GM23248 (cell line): ENCODE data around the gene PTOV1. TPM values are rescaled to one million over a fixed set of nuclear protein-coding genes. Genes with fewer than 3 reads are reported as not detected.

Experiments used
- DNase-seq: peaks from one replicate; pipeline ENCODE4 v3.0.0-alpha.2; 2015
- H2AFZ ChIP-seq: fragments of 200-600 bp; sonication (generic); 2 replicates; pipeline ENCODE4 v1.6.1; 2016; ENCODE audit warnings: antibody characterized with exemption
- H3F3A ChIP-seq: fragments of 200-600 bp; sonication (generic); 2 replicates; pipeline ENCODE4 v1.6.1; 2016; ENCODE audit warnings: mild to moderate bottlenecking, antibody characterized with exemption, mixed run types; ENCODE audit not compliant: insufficient read depth
- H3K27ac ChIP-seq: fragments of 200-600 bp; sonication (generic); 2 replicates; pipeline ENCODE4 v1.5.1; 2016; ENCODE audit warnings: mild to moderate bottlenecking
- H3K27me3 ChIP-seq: fragments of 200-600 bp; sonication (generic); replicated peaks from 2 replicates; pipeline ENCODE4 v1.6.1; 2016; ENCODE audit warnings: mild to moderate bottlenecking; ENCODE audit not compliant: insufficient read depth
- H3K36me3 ChIP-seq: fragments of 200-600 bp; sonication (generic); 2 replicates; pipeline ENCODE4 v1.6.1; 2016; ENCODE audit warnings: low read depth, mild to moderate bottlenecking
- H3K4me1 ChIP-seq: fragments of 200-600 bp; sonication (generic); 2 replicates; pipeline ENCODE4 v1.6.1; 2016; ENCODE audit warnings: mild to moderate bottlenecking; ENCODE audit not compliant: insufficient read depth
- H3K4me2 ChIP-seq: fragments of 200-600 bp; sonication (generic); one replicate; pipeline ENCODE4 v1.6.1; 2016; ENCODE audit warnings: mild to moderate bottlenecking; ENCODE audit not compliant: unreplicated experiment
- H3K4me3 ChIP-seq: fragments of 200-600 bp; sonication (generic); 2 replicates; pipeline ENCODE4 v1.5.1; 2016; ENCODE audit warnings: mild to moderate bottlenecking
- H3K79me2 ChIP-seq: fragments of 200-600 bp; sonication (generic); 2 replicates; pipeline ENCODE4 v1.6.1; 2016; ENCODE audit warnings: mild to moderate bottlenecking; ENCODE audit not compliant: insufficient read depth
- H3K9ac ChIP-seq: fragments of 200-600 bp; sonication (generic); 2 replicates; pipeline ENCODE4 v1.6.1; 2016; ENCODE audit warnings: mild to moderate bottlenecking
- H3K9me2 ChIP-seq: fragments of 200-600 bp; sonication (generic); 2 replicates; pipeline ENCODE4 v1.6.1; 2016; ENCODE audit warnings: mixed run types, mild to moderate bottlenecking, moderate library complexity; ENCODE audit not compliant: insufficient read depth
- H3K9me3 ChIP-seq: fragments of 200-600 bp; sonication (generic); one replicate; pipeline ENCODE4 v1.6.1; 2017; ENCODE audit warnings: low read depth
- H4K20me1 ChIP-seq: fragments of 200-600 bp; sonication (generic); 2 replicates; pipeline ENCODE4 v1.6.0; 2016; ENCODE audit not compliant: insufficient read depth
- EZH2 ChIP-seq: fragments of 200-600 bp; sonication (generic); IDR thresholded peaks from 2 replicates; pipeline ENCODE4 v1.6.1; 2018; ENCODE audit warnings: antibody characterized with exemption, mild to moderate bottlenecking; ENCODE audit not compliant: insufficient read depth, poor library complexity, severe bottlenecking
- EZH2phosphoT487 ChIP-seq: fragments of 200-600 bp; sonication (generic); IDR thresholded peaks from 2 replicates; pipeline ENCODE4 v1.6.1; 2018; ENCODE audit warnings: antibody characterized with exemption, moderate library complexity, mild to moderate bottlenecking, low read depth; ENCODE audit not compliant: insufficient read depth
- WGBS, 2 experiments: methylation state at CpG; one replicate each; pipeline ENCODE4 v1.1.6; 2015 to 2017; ENCODE audit warnings: low lambda C conversion rate in 2 of 2, low coverage in 1 of 2; ENCODE audit errors: missing lambda C conversion rate in 2 of 2; 5-methylcytosine and 5-hydroxymethylcytosine counted together
- in situ Hi-C: fragments of 300-500 bp; cut with MboI; formaldehyde crosslinking; loops from 2 replicates; pipeline ENCODE4 v1.15.0; 2020
- polyA plus RNA-seq: library from polyadenylated mRNA; unstranded; fragments of >200 nt; fragmentation: Nextera tagmentation; extraction: Ambion mirVana; gene quantifications from 2 replicates; pipeline ENCODE4 v1.2.1, GENCODE V29; 2016
- total RNA-seq: library from RNA; depleted of rRNA; stranded (reverse); fragments of >200 nt; shearing (Covaris generic); gene quantifications from 2 replicates; pipeline ENCODE4 v1.2.3, GENCODE V29; 2014

Gene PTOV1
- total and polyA plus RNA-seq, 2 experiments from 2014 or later, result 88.0 to 88.9 TPM

GRCh38 chr19:49866933-49867782 is 16.2 kb downstream of the PTOV1 start, which contains the start of gene PNKP:
TSS of gene PNKP (minus strand) at chr19:49867576. CDS start at chr19:49867204, 372 bp downstream.
- Histone ChIP-seq H3K4me1 (peaks cover 20% of the 10 kb centered on the region), H3K9me2 (no peaks in the 10 kb centered on the region), H2AFZ (peak within 1 kb of the TSS; percentile 78), H3K79me2 (peaks cover 51% of the 10 kb centered on the region), H3K4me3 (peak within 1 kb of the TSS; percentile 94), H3K27ac (peak within 1 kb of the TSS; percentile 92), H3K27me3 (no peaks in the 10 kb centered on the region), H3K36me3 (peaks cover 11% of the 10 kb centered on the region; the same call in 1 of the 2 replicates), H3K4me2 (peak within 1 kb of the TSS; percentile 98), H3K9me3 (no peaks in the 10 kb centered on the region), H4K20me1 (no peaks in the 10 kb centered on the region), H3F3A (peaks cover 24% of the 10 kb centered on the region), H3K9ac (peak within 1 kb of the TSS; percentile 82)
- in situ Hi-C loops, result no loop called here
- peak; percentile 95 for DNase-seq
- 0 to 1% methylated on average over 54 to 55 of the region's 65 CpGs for WGBS, 2 experiments
- TF ChIP-seq EZH2 (no peak), EZH2phosphoT487 (no peak)

- no peak for DNase-seq
- TF ChIP-seq EZH2phosphoT487 (no peak), EZH2 (no peak)
- peaks cover 9% of the 10 kb centered on the region; the same call in 1 of the 2 replicates for H3K36me3 ChIP-seq
- H4K20me1 ChIP-seq, result no peaks in the 10 kb centered on the region
- H3F3A ChIP-seq, result peaks cover 24% of the 10 kb centered on the region
- H3K27ac ChIP-seq, result peak overlapping the region; percentile 36
- 0 to 2% methylated on average over 14 to 15 of the region's 15 CpGs for WGBS, 2 experiments
- H3K4me2 ChIP-seq, result peak overlapping the region; percentile 73
- no peaks in the 10 kb centered on the region for H3K27me3 ChIP-seq
- in situ Hi-C loops, result no loop called here
- no peaks in the 10 kb centered on the region for H3K9me3 ChIP-seq
- H3K4me1 ChIP-seq, result peaks cover 20% of the 10 kb centered on the region
- H3K79me2 ChIP-seq, result peaks cover 55% of the 10 kb centered on the region
- H3K9me2 ChIP-seq, result no peaks in the 10 kb centered on the region
- H3K9ac ChIP-seq, result peak overlapping the region; percentile 43; the same call in 1 of the 2 replicates
- peak overlapping the region; percentile 68 for H3K4me3 ChIP-seq
- peak overlapping the region; percentile 70 for H2AFZ ChIP-seq
Observed at GRCh38 chr19:49869009-49869483, 18.1 kb downstream of the PTOV1 start.

GRCh38 chr19:49869484-49870308 is 18.7 kb downstream of the PTOV1 start:
- peak overlapping the region; percentile 68 for H3K4me3 ChIP-seq
- peaks cover 55% of the 10 kb centered on the region for H3K79me2 ChIP-seq
- peaks cover 20% of the 10 kb centered on the region for H3K4me1 ChIP-seq
- no peaks in the 10 kb centered on the region for H3K27me3 ChIP-seq
- peaks cover 3% of the 10 kb centered on the region; the same call in 1 of the 2 replicates for H3K36me3 ChIP-seq
- H3K9me2 ChIP-seq, result no peaks in the 10 kb centered on the region
- peak overlapping the region; percentile 69 for H3K9ac ChIP-seq
- 2 to 3% methylated on average over 42 to 58 of the region's 67 CpGs for WGBS, 2 experiments
- H3K4me2 ChIP-seq, result peak overlapping the region; percentile 73
- H4K20me1 ChIP-seq, result no peaks in the 10 kb centered on the region
- H3K27ac ChIP-seq, result peak overlapping the region; percentile 50
- peaks cover 20% of the 10 kb centered on the region for H3F3A ChIP-seq
- in situ Hi-C loops, result no loop called here
- peak overlapping the region; percentile 51; the same call in 1 of the 2 replicates for H2AFZ ChIP-seq
- H3K9me3 ChIP-seq, result no peaks in the 10 kb centered on the region
- TF ChIP-seq EZH2, result no peak
- no peak for TF ChIP-seq EZH2phosphoT487
- peak; percentile 100 for DNase-seq
